ENCODE data around the gene TMEM94. TPM values are rescaled to one million over a fixed set of nuclear protein-coding genes. Genes with fewer than 3 reads are reported as not detected.

TMEM94 gene
- 34.3 and 46.4 TPM in 2 replicates for total RNA-seq

DNA sequence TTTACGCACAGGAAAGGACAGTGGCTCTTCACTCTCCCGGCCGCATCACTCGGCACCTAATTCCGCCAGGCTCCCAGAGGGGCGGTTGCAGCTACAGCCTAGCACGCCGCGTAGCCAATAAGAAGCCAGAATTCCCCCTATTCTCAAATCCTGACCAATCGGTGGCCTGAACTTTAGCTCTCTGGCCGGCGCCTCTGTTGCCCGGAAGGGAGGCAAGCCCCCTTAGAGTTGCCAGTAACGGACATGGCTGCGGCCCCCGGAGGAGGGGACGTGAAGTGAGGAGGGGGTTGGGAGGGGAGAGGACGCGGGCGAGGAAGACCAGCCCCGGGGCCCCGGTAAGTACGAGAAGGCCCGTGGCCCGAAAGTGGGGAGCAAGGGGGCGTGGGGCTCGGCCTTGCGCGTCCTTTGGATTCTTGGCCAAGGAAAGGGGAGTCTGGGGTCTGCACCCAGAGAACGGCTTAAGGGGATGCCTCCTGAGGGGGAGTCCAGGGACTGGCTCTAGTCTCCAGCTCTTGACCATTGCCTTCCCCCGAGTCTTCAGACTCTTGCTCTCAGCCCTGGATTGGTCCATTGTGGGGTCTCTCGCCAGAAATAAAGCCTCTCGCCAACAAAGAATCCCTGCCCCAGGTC, at the start of gene TMEM94:
Gene TMEM94, plus strand, starts transcription at position 219 of the 630 bp plus-strand sequence. CDS start 15,271 bp downstream, outside the sequence.

DNA sequence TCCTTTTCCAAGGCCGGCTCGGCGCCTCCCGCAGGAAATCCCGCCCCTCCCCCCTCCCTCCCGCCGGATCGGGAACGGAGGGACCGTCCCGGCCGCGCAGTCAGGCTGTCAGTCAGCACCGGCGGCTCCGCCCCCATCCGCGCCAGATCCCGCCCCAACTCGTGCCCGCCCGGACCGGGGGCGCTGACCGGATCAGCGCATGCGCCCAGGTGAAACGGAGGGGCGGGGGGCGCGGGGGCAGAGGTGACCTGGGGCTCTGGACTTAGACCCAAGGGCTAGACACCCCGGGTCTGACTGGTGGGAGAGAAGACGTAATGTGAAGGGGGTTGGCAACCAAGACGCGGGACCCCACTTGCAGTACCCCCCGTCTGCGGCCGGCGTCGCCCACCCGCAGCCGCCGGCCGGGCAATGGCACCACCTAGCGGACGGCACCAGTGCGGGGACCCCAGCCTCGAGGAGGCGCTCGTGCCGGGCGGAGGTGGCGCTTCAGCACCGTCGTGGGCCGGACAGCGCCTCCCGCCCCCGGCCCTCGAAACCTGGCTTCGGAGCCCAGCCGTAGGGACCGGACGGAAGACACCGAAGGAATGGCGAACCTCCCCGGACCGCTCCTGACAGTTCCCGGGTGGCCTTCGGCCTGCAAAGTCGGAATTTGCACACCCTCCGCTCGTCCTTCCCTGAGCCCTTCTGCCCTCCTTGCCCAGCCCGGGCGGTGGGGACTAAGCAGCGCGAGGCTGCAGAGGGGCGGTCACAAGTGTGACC, 59.2 kb downstream of the TMEM94 start, which contains the start of gene CASKIN2:
Gene CASKIN2, minus strand, starts transcription at position 42 of the 759 bp plus-strand sequence. CDS start 1,733 bp downstream, outside the sequence.

DNA sequence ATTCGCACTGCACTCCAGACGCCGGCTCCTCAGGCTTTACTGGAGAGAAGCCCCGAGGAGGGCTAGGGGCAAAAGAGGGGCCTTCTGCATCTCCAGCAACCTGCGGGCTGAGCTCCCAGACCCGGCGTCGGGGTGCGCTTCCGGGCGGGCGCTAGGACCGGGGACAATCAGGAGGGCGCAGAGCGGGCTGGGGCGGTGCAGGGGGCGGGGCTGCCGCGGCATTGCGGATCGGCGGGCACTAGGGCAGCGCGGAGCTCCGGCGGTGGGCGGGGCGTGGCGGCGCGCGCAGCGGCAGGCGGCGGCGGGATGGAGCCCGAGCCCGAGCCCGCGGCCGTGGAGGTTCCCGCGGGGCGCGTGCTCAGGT, 59.8 kb downstream of the TMEM94 start, which contains the start of gene TSEN54:
Gene TSEN54, plus strand, starts transcription at position 274 of the 364 bp plus-strand sequence. Its CDS starts 33 bp downstream, at position 307.

DNA sequence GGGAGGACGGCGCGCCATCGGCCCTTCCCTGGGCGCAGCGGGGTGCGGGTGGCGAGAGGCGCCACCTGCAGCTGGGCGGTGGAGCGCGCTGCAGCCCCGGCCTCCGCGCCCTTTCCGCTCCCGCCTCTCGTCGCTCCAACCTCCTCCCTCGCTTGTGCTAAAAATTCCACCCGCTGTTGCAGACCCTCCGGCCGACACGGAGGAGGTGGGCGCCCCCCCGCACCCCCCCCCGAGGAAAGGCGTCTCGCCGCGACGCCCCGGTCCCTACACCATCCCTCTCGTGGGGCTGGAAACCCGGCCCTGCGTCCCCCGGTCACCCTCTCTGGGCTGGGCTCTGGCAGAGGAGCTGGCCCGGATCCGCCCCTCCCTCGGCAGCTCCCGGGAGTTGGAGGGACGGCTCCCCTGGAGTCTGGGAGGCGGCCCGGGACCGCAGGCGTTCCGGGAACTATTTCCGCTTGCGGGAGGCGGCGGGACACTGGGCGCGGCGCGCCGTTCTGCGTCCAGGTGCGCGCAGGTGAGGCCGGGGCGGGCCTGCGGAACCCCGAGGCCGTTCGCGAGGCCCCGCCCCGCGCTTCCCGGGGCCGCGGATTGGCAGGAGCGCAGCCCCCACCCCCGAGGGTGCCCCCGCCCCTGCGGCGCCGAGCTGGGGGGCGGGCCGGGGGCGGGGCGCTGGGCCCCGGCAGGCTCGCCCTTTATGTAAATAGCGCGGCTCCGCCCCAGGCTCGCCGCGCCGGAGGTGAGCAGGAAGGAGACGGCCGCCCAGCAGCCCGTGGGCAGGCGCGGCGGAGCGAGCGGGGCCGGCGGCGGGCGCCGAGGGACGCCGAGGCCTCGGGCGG, 68.8 kb downstream of the TMEM94 start, which contains the start of gene LLGL2:
Gene LLGL2, plus strand, starts transcription at position 728 of the 836 bp plus-strand sequence. CDS start 17,730 bp downstream, outside the sequence.

Small RNA genes lying within 50 kb of the gene (small RNA-seq; reads per million reads assigned to genes)
- gene RF00019 (not detected), gene RNU6-938P (not detected)

Other genes starting within 250 kb of the TMEM94 start
- gene GGA3, start 195.0 kb upstream of the TMEM94 start, total RNA-seq = 15.3 and 18.8 TPM in 2 replicates
- gene MRPS7, start 194.8 kb upstream of the TMEM94 start, total RNA-seq = 61.2 and 82.3 TPM in 2 replicates
- 9.4 and 10.9 TPM in 2 replicates for gene MIF4GD, start 185.4 kb upstream of the TMEM94 start, total RNA-seq
- gene SLC25A19, start 167.2 kb upstream of the TMEM94 start, total RNA-seq = 13.4 and 14.0 TPM in 2 replicates
- 93.6 and 104 TPM in 2 replicates for gene GRB2, start 51.0 kb upstream of the TMEM94 start, total RNA-seq
- gene CASKIN2, start 58.9 kb downstream of the TMEM94 start, total RNA-seq = 11.8 and 14.9 TPM in 2 replicates
- gene TSEN54, start 59.9 kb downstream of the TMEM94 start, total RNA-seq = 10.1 and 14.7 TPM in 2 replicates
- gene LLGL2, start 69.1 kb downstream of the TMEM94 start, total RNA-seq = 4.0 and 4.5 TPM in 2 replicates
- 6.3 and 11.6 TPM in 2 replicates for gene MYO15B, start 131.2 kb downstream of the TMEM94 start, total RNA-seq
- under 0.01 TPM in 1 of 2 replicates, not detected in the other for gene SMIM5, start 176.8 kb downstream of the TMEM94 start, total RNA-seq
- 20.2 and 20.8 TPM in 2 replicates for gene RECQL5, start 210.5 kb downstream of the TMEM94 start, total RNA-seq
- gene SAP30BP, start 210.7 kb downstream of the TMEM94 start, total RNA-seq = 78.5 and 94.8 TPM in 2 replicates

All from thoracic aorta endothelial cell (primary cell).